SK-N-SH treated with all-trans-retinoic acid at 6 μM for 48 hours (cell line): ENCODE measurements around the gene PALLD.

ENCODE experiments used
- ATAC-seq: fragments of 200-7000 bp; cut with Tn5 transposase; 3 replicates; pipeline ENCODE4 v1.9.1; 2020; ENCODE audit warnings: mild to moderate bottlenecking, moderate library complexity
- CSDC2 ChIP-seq: fragments of 250-450 bp; sonication (Bioruptor Pico); IDR thresholded peaks from 2 replicates; pipeline ENCODE4 v1.5.0; 2020; ENCODE audit warnings: mild to moderate bottlenecking, moderate library complexity
- ESRRG ChIP-seq: fragments of 250-450 bp; sonication (Bioruptor Pico); IDR thresholded peaks from 2 replicates; pipeline ENCODE4 v1.6.1; 2021; ENCODE audit warnings: mild to moderate bottlenecking
- GLIS3 ChIP-seq: fragments of 250-450 bp; sonication (Bioruptor Pico); IDR thresholded peaks from 2 replicates; pipeline ENCODE4 v1.5.0; 2020; ENCODE audit warnings: mild to moderate bottlenecking, moderate library complexity
- ISL1 ChIP-seq: fragments of 250-450 bp; sonication (Bioruptor Pico); IDR thresholded peaks from 2 replicates; pipeline ENCODE4 v2.1.2; 2022; ENCODE audit warnings: mild to moderate bottlenecking, moderate library complexity
- OSR1 ChIP-seq: fragments of 250-450 bp; sonication (Bioruptor Pico); IDR thresholded peaks from 2 replicates; pipeline ENCODE4 v1.8.0; 2022; ENCODE audit warnings: moderate library complexity, mild to moderate bottlenecking, inconsistent platforms
- SNAI2 ChIP-seq: fragments of 250-450 bp; sonication (Bioruptor Pico); IDR thresholded peaks from 2 replicates; pipeline ENCODE4 v1.5.0; 2020; ENCODE audit warnings: mild to moderate bottlenecking, moderate library complexity
- TCF4 ChIP-seq: fragments of 250-450 bp; sonication (Bioruptor Pico); IDR thresholded peaks from 2 replicates; pipeline ENCODE4 v1.8.0; 2021; ENCODE audit warnings: mild to moderate bottlenecking, moderate library complexity, borderline replicate concordance
- TOX ChIP-seq: fragments of 250-450 bp; sonication (Bioruptor Pico); IDR thresholded peaks from 2 replicates; pipeline ENCODE4 v1.8.0; 2021; ENCODE audit warnings: mild to moderate bottlenecking, moderate library complexity, borderline replicate concordance
- ZFP3 ChIP-seq: fragments of 250-450 bp; sonication (Bioruptor Pico); IDR thresholded peaks from 2 replicates; pipeline ENCODE4 v1.5.0; 2020; ENCODE audit warnings: mild to moderate bottlenecking, moderate library complexity
- ZFP30 ChIP-seq: fragments of 450-650 bp; formaldehyde crosslinking; IDR thresholded peaks from 2 replicates; pipeline ENCODE4 v1.5.0; 2022; ENCODE audit warnings: mild to moderate bottlenecking, moderate library complexity
- ZNF565 ChIP-seq: fragments of 450-650 bp; formaldehyde crosslinking; conservative IDR thresholded peaks from 2 replicates; pipeline ENCODE4 v1.5.0; 2020; ENCODE audit warnings: low read depth, mild to moderate bottlenecking, moderate library complexity
- ZNF8 ChIP-seq: fragments of 450-650 bp; formaldehyde crosslinking; IDR thresholded peaks from 2 replicates; pipeline ENCODE4 v1.5.0; 2020; ENCODE audit warnings: mild to moderate bottlenecking, moderate library complexity
- TF ChIP-seq, protein P1 (sequence below): fragments of 250-450 bp; sonication (Bioruptor Pico); IDR thresholded peaks from 2 replicates; pipeline ENCODE4 v1.5.1; 2021; ENCODE audit warnings: mild to moderate bottlenecking, moderate library complexity
- TF ChIP-seq, protein P2 (sequence below): fragments of 250-450 bp; sonication (Bioruptor Pico); IDR thresholded peaks from 2 replicates; pipeline ENCODE4 v1.5.1; 2020; ENCODE audit warnings: low read depth, mild to moderate bottlenecking, moderate library complexity
- TF ChIP-seq, protein P3 (sequence below): fragments of 250-450 bp; sonication (Bioruptor Pico); IDR thresholded peaks from 2 replicates; pipeline ENCODE4 v1.8.0; 2020; ENCODE audit warnings: mild to moderate bottlenecking, moderate library complexity, borderline replicate concordance

The PALLD gene

DNA sequence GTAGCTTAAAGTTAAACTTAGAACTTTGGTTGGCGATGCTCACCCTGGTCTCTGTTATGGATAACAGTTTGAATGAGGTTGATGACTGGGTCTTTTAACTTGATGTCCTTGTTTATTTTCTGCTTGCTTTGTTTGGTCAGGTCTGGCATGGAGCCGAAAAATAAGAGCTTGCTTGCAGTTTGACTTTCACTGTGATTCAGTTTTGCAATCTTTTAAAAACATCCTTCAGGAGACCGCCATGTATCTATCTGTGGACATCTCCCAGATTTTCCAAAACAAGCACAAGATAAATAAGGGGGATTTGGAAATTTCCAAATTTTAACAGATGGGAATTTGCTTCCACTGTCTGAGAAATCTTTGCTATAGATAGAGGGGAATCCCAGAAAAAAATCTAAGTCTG lies 246.7 kb downstream of the PALLD start (continued):
- TF ChIP-seq, protein P1, sequence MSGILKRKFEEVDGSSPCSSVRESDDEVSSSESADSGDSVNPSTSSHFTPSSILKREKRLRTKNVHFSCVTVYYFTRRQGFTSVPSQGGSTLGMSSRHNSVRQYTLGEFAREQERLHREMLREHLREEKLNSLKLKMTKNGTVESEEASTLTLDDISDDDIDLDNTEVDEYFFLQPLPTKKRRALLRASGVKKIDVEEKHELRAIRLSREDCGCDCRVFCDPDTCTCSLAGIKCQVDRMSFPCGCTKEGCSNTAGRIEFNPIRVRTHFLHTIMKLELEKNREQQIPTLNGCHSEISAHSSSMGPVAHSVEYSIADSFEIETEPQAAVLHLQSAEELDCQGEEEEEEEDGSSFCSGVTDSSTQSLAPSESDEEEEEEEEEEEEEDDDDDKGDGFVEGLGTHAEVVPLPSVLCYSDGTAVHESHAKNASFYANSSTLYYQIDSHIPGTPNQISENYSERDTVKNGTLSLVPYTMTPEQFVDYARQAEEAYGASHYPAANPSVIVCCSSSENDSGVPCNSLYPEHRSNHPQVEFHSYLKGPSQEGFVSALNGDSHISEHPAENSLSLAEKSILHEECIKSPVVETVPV (CRISPR knock-in tag) = no peak
- no peak for TF ChIP-seq TOX (CRISPR knock-in tag)
- TF ChIP-seq, all 23 proteins: peak for 0

DNA sequence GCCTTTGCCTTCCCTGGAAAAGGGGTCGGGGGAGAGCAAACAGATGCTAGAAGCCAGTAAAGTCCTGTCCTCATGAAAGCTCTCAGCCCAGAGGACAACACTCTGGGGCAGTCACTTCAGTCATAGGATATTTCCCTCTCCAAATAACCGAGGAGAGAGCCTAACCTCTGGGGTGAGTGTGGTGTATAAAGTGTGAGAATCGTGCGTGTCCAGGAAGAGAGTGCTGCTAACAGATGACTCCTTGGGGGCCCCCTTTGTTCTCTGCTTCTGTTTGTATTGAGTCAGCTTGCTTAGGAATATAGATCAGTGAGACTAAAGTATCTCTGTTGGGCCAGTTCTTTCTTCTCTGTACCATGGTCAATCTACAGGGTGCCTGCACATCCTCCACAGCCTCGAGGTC lies 247.2 kb downstream of the PALLD start:
- TF ChIP-seq, protein P1 (CRISPR knock-in tag) = no peak
- TF ChIP-seq, protein P2, sequence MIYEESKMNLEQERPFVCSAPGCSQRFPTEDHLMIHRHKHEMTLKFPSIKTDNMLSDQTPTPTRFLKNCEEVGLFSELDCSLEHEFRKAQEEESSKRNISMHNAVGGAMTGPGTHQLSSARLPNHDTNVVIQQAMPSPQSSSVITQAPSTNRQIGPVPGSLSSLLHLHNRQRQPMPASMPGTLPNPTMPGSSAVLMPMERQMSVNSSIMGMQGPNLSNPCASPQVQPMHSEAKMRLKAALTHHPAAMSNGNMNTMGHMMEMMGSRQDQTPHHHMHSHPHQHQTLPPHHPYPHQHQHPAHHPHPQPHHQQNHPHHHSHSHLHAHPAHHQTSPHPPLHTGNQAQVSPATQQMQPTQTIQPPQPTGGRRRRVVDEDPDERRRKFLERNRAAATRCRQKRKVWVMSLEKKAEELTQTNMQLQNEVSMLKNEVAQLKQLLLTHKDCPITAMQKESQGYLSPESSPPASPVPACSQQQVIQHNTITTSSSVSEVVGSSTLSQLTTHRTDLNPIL = no peak
- TF ChIP-seq, protein P3, sequence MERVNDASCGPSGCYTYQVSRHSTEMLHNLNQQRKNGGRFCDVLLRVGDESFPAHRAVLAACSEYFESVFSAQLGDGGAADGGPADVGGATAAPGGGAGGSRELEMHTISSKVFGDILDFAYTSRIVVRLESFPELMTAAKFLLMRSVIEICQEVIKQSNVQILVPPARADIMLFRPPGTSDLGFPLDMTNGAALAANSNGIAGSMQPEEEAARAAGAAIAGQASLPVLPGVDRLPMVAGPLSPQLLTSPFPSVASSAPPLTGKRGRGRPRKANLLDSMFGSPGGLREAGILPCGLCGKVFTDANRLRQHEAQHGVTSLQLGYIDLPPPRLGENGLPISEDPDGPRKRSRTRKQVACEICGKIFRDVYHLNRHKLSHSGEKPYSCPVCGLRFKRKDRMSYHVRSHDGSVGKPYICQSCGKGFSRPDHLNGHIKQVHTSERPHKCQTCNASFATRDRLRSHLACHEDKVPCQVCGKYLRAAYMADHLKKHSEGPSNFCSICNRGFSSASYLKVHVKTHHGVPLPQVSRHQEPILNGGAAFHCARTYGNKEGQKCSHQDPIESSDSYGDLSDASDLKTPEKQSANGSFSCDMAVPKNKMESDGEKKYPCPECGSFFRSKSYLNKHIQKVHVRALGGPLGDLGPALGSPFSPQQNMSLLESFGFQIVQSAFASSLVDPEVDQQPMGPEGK (CRISPR knock-in tag) = no peak
- no peak for ATAC-seq

DNA sequence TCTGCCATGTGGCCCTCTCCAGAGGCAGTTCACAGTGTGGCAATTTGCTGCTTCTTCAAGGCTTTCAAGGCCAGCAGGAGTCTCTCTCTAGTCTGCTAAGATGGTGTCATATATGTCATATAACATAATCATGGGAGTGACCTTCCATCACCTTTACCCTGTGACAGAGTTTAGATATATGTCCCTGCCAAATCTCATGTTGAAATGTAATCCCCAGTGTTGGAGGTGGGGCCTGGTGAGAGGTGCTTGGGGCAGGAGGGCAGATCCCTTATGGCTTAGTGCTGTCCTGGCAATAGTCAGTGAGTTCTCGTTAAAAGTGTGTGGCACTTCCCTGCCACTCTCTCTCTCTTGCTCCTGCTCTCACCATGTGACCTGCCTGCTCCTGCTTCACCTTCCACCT lies 252.0 kb downstream of the PALLD start:
- no peak for TF ChIP-seq CSDC2
- no peak for TF ChIP-seq OSR1
- TF ChIP-seq, protein P2 = no peak
- TF ChIP-seq GLIS3 (CRISPR knock-in tag) = no peak
- no peak for TF ChIP-seq SNAI2 (CRISPR knock-in tag)
- no peak for TF ChIP-seq ESRRG
- no peak for TF ChIP-seq ISL1 (CRISPR knock-in tag)
- no peak for TF ChIP-seq TOX (CRISPR knock-in tag)
- ATAC-seq = no peak

DNA sequence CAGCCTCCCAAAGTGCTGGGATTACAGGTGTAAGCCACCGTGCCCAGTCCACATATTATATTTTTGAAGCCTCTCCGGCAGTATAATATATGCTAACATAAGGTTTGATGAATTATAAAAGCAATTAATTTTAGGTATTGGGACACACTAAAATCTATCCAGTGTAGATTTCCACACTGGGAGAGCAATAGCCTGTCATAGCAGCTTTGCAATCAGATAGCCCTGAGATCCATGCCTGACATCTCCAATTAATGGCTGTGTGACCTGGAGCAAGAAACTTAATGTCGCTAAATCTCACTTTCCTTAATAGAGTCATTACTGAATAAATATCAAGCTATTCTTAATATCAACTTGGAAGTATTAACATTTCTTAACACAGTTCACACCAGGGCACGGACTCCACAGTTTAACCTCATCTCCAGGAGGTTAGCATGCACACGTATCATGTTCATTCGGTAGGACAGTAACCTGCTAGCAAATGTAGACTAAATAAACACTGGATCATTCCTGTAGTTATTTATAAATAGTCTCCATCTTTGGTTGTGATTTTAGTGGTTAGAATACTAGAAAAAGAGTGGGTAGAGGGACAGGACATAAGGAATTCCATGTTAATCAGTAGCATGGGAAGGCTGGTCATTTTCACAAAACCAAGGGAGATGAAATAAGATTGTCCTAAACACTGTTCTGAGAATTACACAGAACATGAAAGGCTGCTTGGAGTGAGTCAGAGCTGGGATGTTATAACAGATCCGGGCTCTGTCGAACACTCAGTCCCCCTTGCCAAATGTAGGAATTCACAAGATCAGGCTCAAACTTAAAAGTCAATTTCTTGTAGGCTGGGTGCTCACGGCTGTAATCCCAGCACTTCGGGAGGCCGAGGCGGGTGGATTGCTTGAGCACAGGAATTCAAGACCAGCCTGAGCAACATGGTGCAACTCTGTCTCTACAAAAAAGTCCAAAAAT lies 254.7 kb downstream of the PALLD start:
- peak; percentile 74 for ATAC-seq
- TF ChIP-seq ZFP3 (no peak), ZFP30 (CRISPR knock-in tag) (no peak), ISL1 (CRISPR knock-in tag) (no peak)
- TF ChIP-seq, protein P1 (CRISPR knock-in tag) = no peak
- TF ChIP-seq, all 23 proteins: peak for 0

DNA sequence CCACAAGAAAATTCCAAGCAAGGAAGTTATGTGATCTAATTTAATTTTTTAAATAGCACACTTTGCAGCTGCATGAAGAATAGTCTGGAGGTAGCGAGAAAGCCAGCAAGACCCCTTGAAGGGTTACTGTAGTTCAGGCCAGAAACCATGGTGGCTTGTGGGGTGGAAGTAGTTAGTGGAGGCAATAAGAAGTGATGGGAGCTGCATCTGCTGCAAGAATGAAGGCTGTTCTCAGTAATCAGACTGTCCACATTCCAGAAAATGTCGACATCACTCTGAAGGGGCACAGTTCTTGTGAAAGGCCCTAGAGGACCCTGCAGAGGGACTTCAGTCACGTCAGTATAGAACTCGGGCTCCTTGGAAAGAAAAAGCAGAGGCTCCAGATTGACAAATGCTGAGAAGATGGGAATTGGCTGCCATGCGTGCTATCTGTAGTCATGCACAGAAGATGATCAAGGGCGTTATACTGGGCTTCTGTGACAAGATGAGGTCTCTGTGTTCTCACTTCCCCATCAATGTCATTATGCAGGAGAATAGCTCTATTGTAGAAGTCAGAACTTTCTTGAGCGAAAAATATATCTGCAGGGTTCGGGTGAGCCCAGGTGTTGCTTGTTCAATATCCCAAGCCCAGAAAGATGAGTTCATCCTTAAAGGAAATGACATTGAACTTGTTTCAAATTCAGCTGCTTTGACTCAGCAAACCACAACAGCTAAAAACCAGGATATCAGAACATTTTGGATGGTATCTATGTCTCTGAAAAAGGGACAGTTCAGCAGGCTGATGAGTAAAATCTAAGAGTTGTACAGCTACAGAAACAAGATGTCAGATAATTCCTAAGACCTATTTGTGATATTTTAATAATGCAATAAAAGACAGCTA lies 259.0 kb downstream of the PALLD start:
- ATAC-seq = no peak

More for the DNA sequence above, 259.0 kb downstream of the PALLD start:
- TF ChIP-seq TCF4 (CRISPR knock-in tag) = no peak
- TF ChIP-seq SNAI2 (CRISPR knock-in tag) = no peak
- TF ChIP-seq ZNF565 = no peak
- no peak for TF ChIP-seq CSDC2
- no peak for TF ChIP-seq ZNF8 (CRISPR knock-in tag)
- TF ChIP-seq, protein P2 = no peak
- TF ChIP-seq, all 23 proteins: peak for 0
